GM12891 (cell line): Measurements from ENCODE around the gene LTBP3.

ENCODE experiments used
- POLR2A ChIP-seq: IDR thresholded peaks from 2 replicates; pipeline ENCODE4 v1.6.1; 2011; ENCODE audit warnings: low read depth, low read length, control low read depth
- POLR2AphosphoS5 ChIP-seq: IDR thresholded peaks from 2 replicates; pipeline ENCODE4 v1.6.1; 2011; ENCODE audit warnings: low read depth, low read length, control low read depth
- SPI1 ChIP-seq: IDR thresholded peaks from 2 replicates; pipeline ENCODE4 v1.6.1; 2011; ENCODE audit warnings: low read depth, low read length, control low read depth
- TAF1 ChIP-seq: IDR thresholded peaks from 2 replicates; pipeline ENCODE4 v1.6.1; 2011; ENCODE audit warnings: low read depth, low read length, control low read depth

DNA sequence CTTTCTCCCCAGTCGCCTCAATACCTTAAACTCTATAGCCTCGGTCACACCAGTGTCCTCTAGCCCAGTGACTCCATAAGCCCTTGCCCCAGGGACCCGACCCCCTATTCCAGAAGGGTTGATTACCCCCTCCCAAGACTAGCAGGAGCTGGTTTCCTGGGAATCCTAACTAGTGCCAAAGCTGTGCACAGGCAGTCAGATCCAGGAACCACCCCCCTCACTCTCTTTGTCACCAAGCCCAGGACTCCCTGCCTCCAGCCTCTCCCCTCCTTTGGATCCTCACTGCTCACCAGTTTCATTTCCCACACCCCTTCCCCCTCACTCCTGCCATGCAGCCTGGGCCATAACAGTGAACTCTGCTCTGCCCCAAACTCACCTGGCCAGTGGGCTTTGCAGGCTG lies 9.8 kb downstream of the LTBP3 start:
- TF ChIP-seq POLR2A (no peak), POLR2AphosphoS5 (no peak), TAF1 (no peak), SPI1 (no peak)
